Measurements from ENCODE around the gene COL12A1. TPM values are rescaled to one million over a fixed set of nuclear protein-coding genes. Genes with fewer than 3 reads are reported as not detected.

COL12A1 gene
- total RNA-seq, 1 experiment from 2014 or later, result 10.4 TPM

GRCh38 chr6:75145211-75145610 lies 60.6 kb downstream of the COL12A1 start:
- Histone ChIP-seq H3K27ac (ENCODE audit: low read length) (no peak overlapping the region), H3K9me3 (ENCODE audit: control insufficient read depth, insufficient read depth, low read depth, low read length) (no peaks in the 10 kb centered on the region), H3K27me3 (ENCODE audit: control insufficient read depth, insufficient read depth, low read length) (no peaks in the 10 kb centered on the region), H3K4me3 (ENCODE audit: low read depth in 2 of 2, low read length in 2 of 2) (no peak overlapping the region), H3K4me1 (ENCODE audit: control insufficient read depth, insufficient read depth, low read length) (no peaks in the 10 kb centered on the region), H3K36me3 (ENCODE audit: control insufficient read depth, insufficient read depth, low read length) (no peaks in the 10 kb centered on the region)
- no peak for TF ChIP-seq SIN3A (IDR thresholded peaks at IDR 0.05; ENCODE audit: borderline replicate concordance, insufficient read depth, low read depth, low read length)
- TF ChIP-seq POLR2AphosphoS5 (IDR thresholded peaks at IDR 0.05; ENCODE audit: low read depth, low read length), result no peak
- no peak for TF ChIP-seq REST (IDR thresholded peaks at IDR 0.05; ENCODE audit: insufficient read depth in 1 of 2, low read depth in 2 of 2, low read length in 1 of 2)
- TF ChIP-seq, protein P1, sequence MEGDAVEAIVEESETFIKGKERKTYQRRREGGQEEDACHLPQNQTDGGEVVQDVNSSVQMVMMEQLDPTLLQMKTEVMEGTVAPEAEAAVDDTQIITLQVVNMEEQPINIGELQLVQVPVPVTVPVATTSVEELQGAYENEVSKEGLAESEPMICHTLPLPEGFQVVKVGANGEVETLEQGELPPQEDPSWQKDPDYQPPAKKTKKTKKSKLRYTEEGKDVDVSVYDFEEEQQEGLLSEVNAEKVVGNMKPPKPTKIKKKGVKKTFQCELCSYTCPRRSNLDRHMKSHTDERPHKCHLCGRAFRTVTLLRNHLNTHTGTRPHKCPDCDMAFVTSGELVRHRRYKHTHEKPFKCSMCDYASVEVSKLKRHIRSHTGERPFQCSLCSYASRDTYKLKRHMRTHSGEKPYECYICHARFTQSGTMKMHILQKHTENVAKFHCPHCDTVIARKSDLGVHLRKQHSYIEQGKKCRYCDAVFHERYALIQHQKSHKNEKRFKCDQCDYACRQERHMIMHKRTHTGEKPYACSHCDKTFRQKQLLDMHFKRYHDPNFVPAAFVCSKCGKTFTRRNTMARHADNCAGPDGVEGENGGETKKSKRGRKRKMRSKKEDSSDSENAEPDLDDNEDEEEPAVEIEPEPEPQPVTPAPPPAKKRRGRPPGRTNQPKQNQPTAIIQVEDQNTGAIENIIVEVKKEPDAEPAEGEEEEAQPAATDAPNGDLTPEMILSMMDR (IDR thresholded peaks at IDR 0.05), result no peak
- TF ChIP-seq TCF7L2 (IDR thresholded peaks at IDR 0.05; ENCODE audit: low read depth, low read length), result no peak
- BruUV-seq (replicated peaks), result no TSS peak
- ChIA-PET POLR2A (no interaction called here), CTCF (no interaction called here)
- DNase-seq (ENCODE audit: low read depth, low spot score) (no peak), ATAC-seq (no peak)
- intact Hi-C loops (cut with micrococcal nuclease; ENCODE audit: unreplicated experiment) (no loop called here), in situ Hi-C loops (cut with HindIII; ENCODE audit: low pct_unique_long_range_greater_than_20kb, low sequenced_read_pairs) (no loop called here)

GRCh38 chr6:75144386-75144785 lies 61.5 kb downstream of the COL12A1 start:
- BruUV-seq (replicated peaks), result no TSS peak
- intact Hi-C loops (cut with micrococcal nuclease; ENCODE audit: unreplicated experiment), result no loop called here

More at GRCh38 chr6:75144386-75144785, 61.5 kb downstream of the COL12A1 start:
- Histone ChIP-seq H3K9me3 (ENCODE audit: control insufficient read depth, insufficient read depth, low read depth, low read length) (no peaks in the 10 kb centered on the region), H3K4me1 (ENCODE audit: control insufficient read depth, insufficient read depth, low read length) (no peaks in the 10 kb centered on the region), H3K36me3 (ENCODE audit: control insufficient read depth, insufficient read depth, low read length) (no peaks in the 10 kb centered on the region), H3K4me3 (ENCODE audit: low read depth in 2 of 2, low read length in 2 of 2) (no peak overlapping the region), H3K27me3 (ENCODE audit: control insufficient read depth, insufficient read depth, low read length) (no peaks in the 10 kb centered on the region), H3K27ac (ENCODE audit: low read length) (no peak overlapping the region)
- CTCF ChIA-PET, result no interaction called here
- ATAC-seq (no peak), DNase-seq (ENCODE audit: low read depth, low spot score) (no peak)
- in situ Hi-C loops (cut with HindIII; ENCODE audit: low pct_unique_long_range_greater_than_20kb, low sequenced_read_pairs), result no loop called here
- TF ChIP-seq SIN3A (IDR thresholded peaks at IDR 0.05; ENCODE audit: borderline replicate concordance, insufficient read depth, low read depth, low read length), result no peak
- TF ChIP-seq POLR2AphosphoS5 (IDR thresholded peaks at IDR 0.05; ENCODE audit: low read depth, low read length), result no peak
- no peak for TF ChIP-seq TCF7L2 (IDR thresholded peaks at IDR 0.05; ENCODE audit: low read depth, low read length)
- no peak for TF ChIP-seq REST (IDR thresholded peaks at IDR 0.05; ENCODE audit: insufficient read depth in 1 of 2, low read depth in 2 of 2, low read length in 1 of 2)
- TF ChIP-seq, protein P1 (IDR thresholded peaks at IDR 0.05), result no peak
- POLR2A ChIA-PET, result no interaction called here

Measured in Panc1 (cell line).